Right atrium auricular region (tissue), 2 donors: ENCODE results near the gene NSFL1C. TPM values are rescaled to one million over a fixed set of nuclear protein-coding genes. Genes with fewer than 3 reads are reported as not detected.
A peak's percentile ranks its signal among the peaks of the same experiment; 100 is the strongest.

Experiments
- DNase-seq: peaks from one replicate; pipeline ENCODE4 v3.0.0-alpha.2; 2019; ENCODE audit warnings: low spot score
- H3K27ac ChIP-seq, 2 donors: fragments of 200-600 bp; sonication (generic); 1 replicate in 1 of 2; 2 replicates in 1 of 2; pipeline ENCODE4 v1.5.1; 2016 to 2019
- H3K27me3 ChIP-seq, 2 donors: fragments of 200-600 bp; sonication (generic); one replicate each; pipeline versions ENCODE4 v1.5.1 to v1.6.0; 2017 to 2019
- H3K36me3 ChIP-seq: fragments of 200-600 bp; sonication (generic); one replicate; pipeline ENCODE4 v1.5.1; 2016
- H3K4me1 ChIP-seq, 2 donors: fragments of 200-600 bp; sonication (generic); one replicate each; pipeline versions ENCODE4 v1.5.1 to v1.6.0; 2017 to 2019
- H3K4me3 ChIP-seq, 2 donors: fragments of 200-600 bp; sonication (generic); 1 replicate in 1 of 2; 2 replicates in 1 of 2; pipeline ENCODE4 v1.5.1; 2017 to 2019; ENCODE audit warnings: mild to moderate bottlenecking in 1 of 2, moderate library complexity in 1 of 2
- H3K9me3 ChIP-seq, 2 donors: fragments of 200-600 bp; sonication (generic); one replicate each; pipeline ENCODE4 v1.5.1; 2019
- CTCF ChIP-seq, 2 donors: fragments of 200-600 bp; sonication (generic); IDR thresholded peaks; one replicate each; pipeline ENCODE4 v1.5.1; 2019; ENCODE audit warnings: antibody characterized with exemption in 2 of 2
- total RNA-seq, 2 donors: library from RNA; depleted of rRNA; stranded (reverse); fragments of >200 nt; gene quantifications; one replicate each; pipeline ENCODE4 v1.1.0, GENCODE V29; 2016

Gene NSFL1C
- total RNA-seq, 2 donors from 2014 or later, result 28.5 to 34.3 TPM

GRCh38 chr20:1440024-1440423, 26.6 kb downstream of the NSFL1C start:
- Histone ChIP-seq H3K36me3 (peaks cover 39% of the 10 kb centered on the region), H3K27ac (no peak overlapping the region), H3K27me3 (no peaks in the 10 kb centered on the region), H3K9me3 (no peaks in the 10 kb centered on the region), H3K4me3 (no peak overlapping the region), H3K4me1 (no peaks in the 10 kb centered on the region)
- DNase-seq, result no peak
- TF ChIP-seq CTCF (IDR thresholded peaks at IDR 0.05), result no peak

- TF ChIP-seq CTCF (IDR thresholded peaks at IDR 0.05), result no peak
- DNase-seq, result no peak
- H3K36me3 ChIP-seq, result peaks cover 22% of the 10 kb centered on the region
- H3K9me3 ChIP-seq, result no peaks in the 10 kb centered on the region
- no peaks in the 10 kb centered on the region for H3K27me3 ChIP-seq
- H3K4me3 ChIP-seq, result no peak overlapping the region
- no peak overlapping the region for H3K27ac ChIP-seq
- H3K4me1 ChIP-seq, result no peaks in the 10 kb centered on the region
Measured at GRCh38 chr20:1438361-1438760, 28.3 kb downstream of the NSFL1C start.

GRCh38 chr20:1437235-1437904, 29.3 kb downstream of the NSFL1C start:
- Histone ChIP-seq H3K36me3 (peaks cover 12% of the 10 kb centered on the region), H3K27me3 (no peaks in the 10 kb centered on the region), H3K9me3 (no peaks in the 10 kb centered on the region), H3K4me3 (no peak overlapping the region), H3K4me1 (no peaks in the 10 kb centered on the region), H3K27ac (no peak overlapping the region)
- TF ChIP-seq CTCF (IDR thresholded peaks at IDR 0.05), result peak; percentile 42 to 88
- DNase-seq, result peak; percentile 78

GRCh38 chr20:1436263-1436662, 30.4 kb downstream of the NSFL1C start:
- Histone ChIP-seq H3K27me3 (no peaks in the 10 kb centered on the region), H3K4me3 (no peak overlapping the region), H3K27ac (no peak overlapping the region), H3K9me3 (no peaks in the 10 kb centered on the region), H3K4me1 (no peaks in the 10 kb centered on the region), H3K36me3 (peaks cover 1% of the 10 kb centered on the region)
- DNase-seq, result no peak
- no peak for TF ChIP-seq CTCF (IDR thresholded peaks at IDR 0.05)

GRCh38 chr20:1435337-1435699, 31.3 kb downstream of the NSFL1C start:
- no peak overlapping the region for H3K27ac ChIP-seq

More at GRCh38 chr20:1435337-1435699, 31.3 kb downstream of the NSFL1C start:
- H3K36me3 ChIP-seq, result no peaks in the 10 kb centered on the region
- no peaks in the 10 kb centered on the region for H3K4me1 ChIP-seq
- no peak for TF ChIP-seq CTCF (IDR thresholded peaks at IDR 0.05)
- no peak for DNase-seq
- H3K9me3 ChIP-seq, result no peaks in the 10 kb centered on the region
- H3K4me3 ChIP-seq, result no peak overlapping the region
- no peaks in the 10 kb centered on the region for H3K27me3 ChIP-seq
